ENCODE results near the gene ZNF211. TPM values are rescaled to one million over a fixed set of nuclear protein-coding genes. Genes with fewer than 3 reads are reported as not detected.

The ZNF211 gene
- total RNA-seq, 1 experiment from 2014 or later: 8.2 TPM

DNA sequence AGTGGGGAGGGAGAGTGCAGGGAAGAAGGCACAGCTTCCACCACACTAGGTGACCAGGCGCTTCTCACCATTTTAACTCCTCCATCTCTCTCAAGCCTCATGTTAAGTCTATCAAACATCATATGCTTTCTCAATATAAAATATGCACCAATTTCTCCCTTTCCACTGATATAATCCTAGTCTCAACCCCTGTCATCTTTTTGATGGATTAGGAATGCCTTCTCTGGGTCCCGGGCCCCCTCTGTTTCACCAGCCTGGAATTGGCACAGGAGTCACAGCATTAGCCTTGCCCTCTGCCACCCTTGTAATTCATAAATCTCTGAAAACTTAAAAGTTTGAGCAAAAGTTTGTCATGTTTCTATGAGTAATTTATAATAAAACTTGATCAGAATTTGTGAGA, 35.7 kb downstream of the ZNF211 start, which contains the start of gene ZSCAN4:
TSS of gene ZSCAN4 (plus strand) at position 301 of the 400 bp plus-strand sequence. CDS start 7,211 bp downstream, outside the sequence.
- Histone ChIP-seq H3K4me1 (ENCODE audit: insufficient read depth, low read length, poor library complexity, severe bottlenecking) (no peaks in the 10 kb centered on the region), H3K27ac (ENCODE audit: low read depth, low read length, poor library complexity, severe bottlenecking) (no peak within 1 kb of the TSS), H3K9me3 (ENCODE audit: low read depth, low read length, poor library complexity, severe bottlenecking) (no peaks in the 10 kb centered on the region), H3K4me3 (ENCODE audit: low read depth, low read length, poor library complexity, severe bottlenecking) (no peak within 1 kb of the TSS), H3K36me3 (ENCODE audit: insufficient read depth, low read length, poor library complexity, severe bottlenecking) (no peaks in the 10 kb centered on the region), H3K27me3 (replicated peaks; ENCODE audit: insufficient read depth, low read depth, low read length, poor library complexity) (peaks cover 22% of the 10 kb centered on the region)
- no peak for TF ChIP-seq EZH2 (IDR thresholded peaks at IDR 0.05; ENCODE audit: borderline replicate concordance, low read depth, low read length, poor library complexity, severe bottlenecking)
- TF ChIP-seq, protein P1, sequence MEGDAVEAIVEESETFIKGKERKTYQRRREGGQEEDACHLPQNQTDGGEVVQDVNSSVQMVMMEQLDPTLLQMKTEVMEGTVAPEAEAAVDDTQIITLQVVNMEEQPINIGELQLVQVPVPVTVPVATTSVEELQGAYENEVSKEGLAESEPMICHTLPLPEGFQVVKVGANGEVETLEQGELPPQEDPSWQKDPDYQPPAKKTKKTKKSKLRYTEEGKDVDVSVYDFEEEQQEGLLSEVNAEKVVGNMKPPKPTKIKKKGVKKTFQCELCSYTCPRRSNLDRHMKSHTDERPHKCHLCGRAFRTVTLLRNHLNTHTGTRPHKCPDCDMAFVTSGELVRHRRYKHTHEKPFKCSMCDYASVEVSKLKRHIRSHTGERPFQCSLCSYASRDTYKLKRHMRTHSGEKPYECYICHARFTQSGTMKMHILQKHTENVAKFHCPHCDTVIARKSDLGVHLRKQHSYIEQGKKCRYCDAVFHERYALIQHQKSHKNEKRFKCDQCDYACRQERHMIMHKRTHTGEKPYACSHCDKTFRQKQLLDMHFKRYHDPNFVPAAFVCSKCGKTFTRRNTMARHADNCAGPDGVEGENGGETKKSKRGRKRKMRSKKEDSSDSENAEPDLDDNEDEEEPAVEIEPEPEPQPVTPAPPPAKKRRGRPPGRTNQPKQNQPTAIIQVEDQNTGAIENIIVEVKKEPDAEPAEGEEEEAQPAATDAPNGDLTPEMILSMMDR (conservative IDR thresholded peaks at IDR 0.05; ENCODE audit: low read depth, low read length): no peak
- ChIA-PET POLR2A (ENCODE audit: low non-redundant PET) (no interaction called here), CTCF (no interaction called here)
- no TSS peak for BruUV-seq (replicated peaks)
- DNase-seq (ENCODE audit: low spot score): no peak
- intact Hi-C loops (cut with micrococcal nuclease; ENCODE audit: unreplicated experiment): no loop called here

DNA sequence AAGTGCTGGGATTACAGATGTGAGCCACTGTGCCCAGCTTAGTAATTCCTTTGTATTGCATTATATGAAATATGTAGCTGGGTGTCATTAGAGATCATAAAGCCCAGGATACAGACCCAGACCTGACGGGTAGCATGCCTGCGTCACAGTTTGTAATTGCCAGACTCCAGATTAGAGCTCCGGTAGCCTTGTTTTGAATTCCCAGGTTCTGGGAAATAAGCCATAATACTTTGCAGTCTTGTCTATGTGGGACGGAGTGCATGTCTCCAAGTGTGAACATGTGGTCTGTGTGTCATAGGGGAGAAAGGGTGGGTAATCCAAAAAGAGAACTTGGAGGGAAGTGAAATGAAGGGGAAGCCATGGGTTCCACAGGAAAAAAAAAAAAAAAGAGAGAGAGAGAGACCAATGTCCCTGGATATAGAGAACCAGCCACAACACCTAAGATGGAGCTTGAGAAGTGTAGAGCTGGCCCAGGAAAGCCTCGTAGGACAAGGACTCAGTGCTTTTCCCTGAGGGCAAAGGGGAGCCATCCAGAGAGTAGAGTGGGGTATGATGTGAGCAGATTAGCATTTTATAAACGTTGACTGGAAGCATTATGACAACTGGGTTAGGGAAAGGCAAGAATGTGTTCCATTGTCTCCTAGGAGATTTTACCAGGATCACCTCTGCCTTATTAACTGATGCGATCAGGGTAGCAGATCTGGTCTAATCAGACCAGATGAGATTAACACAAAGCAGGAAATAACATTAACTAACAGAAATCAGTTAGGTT, 38.3 kb downstream of the ZNF211 start:
- intact Hi-C loops (cut with micrococcal nuclease; ENCODE audit: unreplicated experiment): no loop called here
- BruUV-seq (replicated peaks): no TSS peak
- no peak for TF ChIP-seq EZH2 (IDR thresholded peaks at IDR 0.05; ENCODE audit: borderline replicate concordance, low read depth, low read length, poor library complexity, severe bottlenecking)
- TF ChIP-seq, protein P1 (conservative IDR thresholded peaks at IDR 0.05; ENCODE audit: low read depth, low read length): no peak
- Histone ChIP-seq H3K27ac (ENCODE audit: low read depth, low read length, poor library complexity, severe bottlenecking) (no peak overlapping the region), H3K4me3 (ENCODE audit: low read depth, low read length, poor library complexity, severe bottlenecking) (no peak overlapping the region), H3K27me3 (replicated peaks; ENCODE audit: insufficient read depth, low read depth, low read length, poor library complexity) (peaks cover 5% of the 10 kb centered on the region), H3K9me3 (ENCODE audit: low read depth, low read length, poor library complexity, severe bottlenecking) (no peaks in the 10 kb centered on the region), H3K36me3 (ENCODE audit: insufficient read depth, low read length, poor library complexity, severe bottlenecking) (no peaks in the 10 kb centered on the region), H3K4me1 (ENCODE audit: insufficient read depth, low read length, poor library complexity, severe bottlenecking) (no peaks in the 10 kb centered on the region)
- POLR2A ChIA-PET (ENCODE audit: low non-redundant PET): no interaction called here
- CTCF ChIA-PET: no interaction called here
- DNase-seq (ENCODE audit: low spot score): no peak

DNA sequence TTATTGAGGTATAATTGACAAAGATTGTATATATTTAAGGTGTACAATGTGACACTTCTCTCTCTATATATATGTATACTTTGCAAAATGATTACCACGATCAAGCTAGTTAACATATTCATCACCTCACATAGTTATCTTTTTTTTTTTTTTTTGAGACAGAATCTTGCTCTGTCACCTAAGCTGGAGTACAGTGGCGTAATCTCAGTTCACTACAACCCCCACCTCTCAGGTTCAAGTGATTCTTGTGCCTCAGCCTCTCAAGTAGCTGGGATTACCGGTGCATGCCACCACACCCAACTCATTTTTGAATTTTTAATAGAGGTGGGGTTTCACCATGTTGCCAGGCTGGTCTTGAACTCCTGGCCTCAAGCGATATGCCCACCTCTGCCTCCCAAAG, 39.5 kb downstream of the ZNF211 start:
- ChIA-PET CTCF (no interaction called here), POLR2A (ENCODE audit: low non-redundant PET) (no interaction called here)
- no peak overlapping the region for H3K4me3 ChIP-seq (ENCODE audit: low read depth, low read length, poor library complexity, severe bottlenecking)
- no peak for DNase-seq (ENCODE audit: low spot score)
- TF ChIP-seq EZH2 (IDR thresholded peaks at IDR 0.05; ENCODE audit: borderline replicate concordance, low read depth, low read length, poor library complexity, severe bottlenecking): no peak
- TF ChIP-seq, protein P1 (conservative IDR thresholded peaks at IDR 0.05; ENCODE audit: low read depth, low read length): no peak
- H3K36me3 ChIP-seq (ENCODE audit: insufficient read depth, low read length, poor library complexity, severe bottlenecking): no peaks in the 10 kb centered on the region
- no peaks in the 10 kb centered on the region for H3K9me3 ChIP-seq (ENCODE audit: low read depth, low read length, poor library complexity, severe bottlenecking)
- no peaks in the 10 kb centered on the region for H3K4me1 ChIP-seq (ENCODE audit: insufficient read depth, low read length, poor library complexity, severe bottlenecking)
- BruUV-seq (replicated peaks): no TSS peak
- no peak overlapping the region for H3K27ac ChIP-seq (ENCODE audit: low read depth, low read length, poor library complexity, severe bottlenecking)
- H3K27me3 ChIP-seq (replicated peaks; ENCODE audit: insufficient read depth, low read depth, low read length, poor library complexity): no peaks in the 10 kb centered on the region
- intact Hi-C loops (cut with micrococcal nuclease; ENCODE audit: unreplicated experiment): no loop called here

Measured in A673 (cell line).